Panc1 (cell line): ENCODE measurements around the gene GPR137C.

Experiments used
- POLR2AphosphoS5 ChIP-seq: IDR thresholded peaks from 2 replicates; pipeline ENCODE4 v1.6.1; 2012; ENCODE audit warnings: mild to moderate bottlenecking, low read depth, low read length, moderate library complexity
- TF ChIP-seq, protein P1 (sequence below): fragments of 450-650 bp; IDR thresholded peaks from 2 replicates; pipeline ENCODE4 v1.5.1; 2017; ENCODE audit warnings: mild to moderate bottlenecking

GRCh38 chr14:52551696-52552062 lies 957 bp upstream of the GPR137C start:
- TF ChIP-seq, protein P1, sequence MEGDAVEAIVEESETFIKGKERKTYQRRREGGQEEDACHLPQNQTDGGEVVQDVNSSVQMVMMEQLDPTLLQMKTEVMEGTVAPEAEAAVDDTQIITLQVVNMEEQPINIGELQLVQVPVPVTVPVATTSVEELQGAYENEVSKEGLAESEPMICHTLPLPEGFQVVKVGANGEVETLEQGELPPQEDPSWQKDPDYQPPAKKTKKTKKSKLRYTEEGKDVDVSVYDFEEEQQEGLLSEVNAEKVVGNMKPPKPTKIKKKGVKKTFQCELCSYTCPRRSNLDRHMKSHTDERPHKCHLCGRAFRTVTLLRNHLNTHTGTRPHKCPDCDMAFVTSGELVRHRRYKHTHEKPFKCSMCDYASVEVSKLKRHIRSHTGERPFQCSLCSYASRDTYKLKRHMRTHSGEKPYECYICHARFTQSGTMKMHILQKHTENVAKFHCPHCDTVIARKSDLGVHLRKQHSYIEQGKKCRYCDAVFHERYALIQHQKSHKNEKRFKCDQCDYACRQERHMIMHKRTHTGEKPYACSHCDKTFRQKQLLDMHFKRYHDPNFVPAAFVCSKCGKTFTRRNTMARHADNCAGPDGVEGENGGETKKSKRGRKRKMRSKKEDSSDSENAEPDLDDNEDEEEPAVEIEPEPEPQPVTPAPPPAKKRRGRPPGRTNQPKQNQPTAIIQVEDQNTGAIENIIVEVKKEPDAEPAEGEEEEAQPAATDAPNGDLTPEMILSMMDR, result peak; percentile 59
- no peak for TF ChIP-seq POLR2AphosphoS5
